Vagina (tissue), 2 donors: ENCODE measurements around the gene CNIH1. TPM values are rescaled to one million over a fixed set of nuclear protein-coding genes. Genes with fewer than 3 reads are reported as not detected.

Experiments
- DNase-seq, 2 donors: peaks; one replicate each; pipeline ENCODE4 v3.0.0-alpha.2; 2017; ENCODE audit errors: extremely low spot score in 2 of 2
- H3K27ac ChIP-seq: fragments of 200-600 bp; sonication (generic); one replicate; pipeline ENCODE4 v1.5.1; 2019
- H3K27me3 ChIP-seq: fragments of 200-600 bp; sonication (generic); one replicate; pipeline ENCODE4 v1.5.1; 2019
- H3K36me3 ChIP-seq, 2 donors: fragments of 200-600 bp; sonication (generic); one replicate each; pipeline ENCODE4 v1.5.1; 2017 to 2019
- H3K4me1 ChIP-seq: fragments of 200-600 bp; sonication (generic); one replicate; pipeline ENCODE4 v1.5.1; 2019
- H3K4me3 ChIP-seq, 2 donors: fragments of 200-600 bp; sonication (generic); 1 replicate in 1 of 2; 2 replicates in 1 of 2; pipeline ENCODE4 v1.5.1; 2016 to 2019
- H3K9me3 ChIP-seq: fragments of 200-600 bp; sonication (generic); one replicate; pipeline ENCODE4 v1.5.1; 2019
- CTCF ChIP-seq, 3 experiments: fragments of 450-650 bp in 2 of 3; fragments of 200-600 bp in 1 of 3; sonication (generic) in 1 of 3; IDR thresholded peaks; one replicate each; pipeline ENCODE4 v1.5.1; 2017 to 2019; ENCODE audit warnings: antibody characterized with exemption in 3 of 3, mild to moderate bottlenecking in 2 of 3, moderate library complexity in 2 of 3
- POLR2A ChIP-seq, 2 donors: fragments of 450-650 bp; IDR thresholded peaks; one replicate each; pipeline ENCODE4 v1.6.1; 2017; ENCODE audit warnings: antibody characterized with exemption in 2 of 2, mild to moderate bottlenecking in 2 of 2, moderate library complexity in 2 of 2
- POLR2AphosphoS5 ChIP-seq, 2 donors: sonication (generic); formaldehyde crosslinking; IDR thresholded peaks; one replicate each; pipeline ENCODE4 v1.9.0; 2017; ENCODE audit warnings: antibody characterized with exemption in 2 of 2, mild to moderate bottlenecking in 2 of 2, low read depth in 1 of 2; ENCODE audit not compliant: insufficient read depth in 1 of 2
- intact Hi-C: fragments of 100-400 bp; cut with DNase I; formaldehyde crosslinking; loops from one replicate; pipeline ENCODE4 v1.15.1; 2023
- total RNA-seq: library from RNA; depleted of rRNA; stranded (reverse); fragments of >200 nt; gene quantifications from one replicate; pipeline ENCODE4 v1.2.3, GENCODE V29; 2016

Gene CNIH1
- total RNA-seq, 1 donor from 2014 or later = 124 TPM

- H3K36me3 ChIP-seq = peaks cover 0 to 25% of the 10 kb centered on the region in 2 donors
- no peaks in the 10 kb centered on the region for H3K9me3 ChIP-seq
- H3K27ac ChIP-seq = no peak overlapping the region
- H3K27me3 ChIP-seq = no peaks in the 10 kb centered on the region
- H3K4me3 ChIP-seq = no peak overlapping the region
- DNase-seq = no peak
- TF ChIP-seq POLR2A (IDR thresholded peaks at IDR 0.05) (no peak), POLR2AphosphoS5 (IDR thresholded peaks at IDR 0.05; ENCODE audit: insufficient read depth in 1 of 2, low read depth in 1 of 2) (no peak), CTCF (IDR thresholded peaks at IDR 0.05) (no peak)
- peaks cover 44% of the 10 kb centered on the region for H3K4me1 ChIP-seq
- intact Hi-C loops = no loop called here
These were observed 42.0 kb upstream of the CNIH1 start for GRCh38 chr14:54483073-54483745.

DNA sequence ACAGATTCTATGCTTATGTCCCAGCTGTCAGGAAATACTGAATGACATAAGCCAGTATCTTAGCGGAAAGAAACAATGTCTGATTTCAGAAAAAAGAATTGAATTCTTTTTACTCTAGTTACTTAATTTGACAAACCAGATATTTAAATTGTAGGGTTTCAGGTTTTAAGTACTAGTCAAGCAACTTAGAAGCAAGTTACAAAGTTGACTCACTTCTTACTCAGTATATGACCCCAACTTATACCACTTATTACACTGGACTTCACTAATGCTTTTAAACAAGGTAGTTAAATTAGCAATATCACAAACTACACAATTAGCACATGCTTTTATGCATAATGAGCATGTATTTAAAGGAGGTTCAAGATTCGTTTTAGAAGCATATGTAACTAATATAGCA, 40.5 kb upstream of the CNIH1 start:
- no peak for DNase-seq
- H3K4me1 ChIP-seq = peaks cover 30% of the 10 kb centered on the region
- no peak overlapping the region for H3K4me3 ChIP-seq
- H3K36me3 ChIP-seq = peaks cover 0 to 25% of the 10 kb centered on the region in 2 donors
- H3K9me3 ChIP-seq = no peaks in the 10 kb centered on the region
- intact Hi-C loops = no loop called here
- no peak overlapping the region for H3K27ac ChIP-seq
- TF ChIP-seq POLR2A (IDR thresholded peaks at IDR 0.05) (no peak), CTCF (IDR thresholded peaks at IDR 0.05) (no peak), POLR2AphosphoS5 (IDR thresholded peaks at IDR 0.05; ENCODE audit: insufficient read depth in 1 of 2, low read depth in 1 of 2) (no peak)
- no peaks in the 10 kb centered on the region for H3K27me3 ChIP-seq

DNA sequence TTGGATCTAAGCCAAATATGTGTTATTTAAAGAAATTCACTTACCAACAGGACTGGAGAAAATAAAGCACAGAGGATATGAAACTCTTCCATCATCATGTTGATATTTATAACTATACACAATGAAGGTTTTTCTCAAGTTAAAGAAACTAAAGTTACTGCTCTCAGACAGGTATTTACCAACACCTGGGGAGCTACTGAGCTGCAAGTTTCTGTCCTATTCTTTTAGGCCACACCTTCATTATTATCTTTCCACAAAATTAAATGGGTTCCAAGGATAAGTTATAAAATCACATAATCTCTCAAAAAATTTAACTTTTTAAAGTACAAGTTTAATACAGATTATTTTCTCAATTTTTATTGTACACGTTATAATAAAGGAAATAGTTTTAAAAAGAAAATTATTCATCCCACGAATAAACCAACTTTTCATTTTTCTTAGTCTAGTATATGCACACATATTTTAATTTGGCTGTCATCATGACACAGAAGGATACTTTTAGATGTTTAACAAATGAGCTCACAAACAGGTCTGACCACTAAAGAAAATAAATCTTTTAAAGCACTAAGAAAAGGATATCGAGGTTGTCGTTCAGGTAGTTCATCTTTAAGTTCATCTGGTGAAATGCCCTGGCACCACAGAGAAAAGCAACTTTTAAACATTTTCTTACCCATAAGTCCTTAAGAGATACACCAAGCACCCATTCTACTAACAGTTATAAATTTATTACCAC, 39.8 kb upstream of the CNIH1 start:
- Histone ChIP-seq H3K4me1 (peaks cover 23% of the 10 kb centered on the region), H3K27ac (no peak overlapping the region), H3K36me3 (peaks cover 0 to 25% of the 10 kb centered on the region in 2 donors), H3K4me3 (no peak overlapping the region), H3K9me3 (no peaks in the 10 kb centered on the region), H3K27me3 (no peaks in the 10 kb centered on the region)
- TF ChIP-seq POLR2AphosphoS5 (IDR thresholded peaks at IDR 0.05; ENCODE audit: insufficient read depth in 1 of 2, low read depth in 1 of 2) = no peak
- no peak for TF ChIP-seq POLR2A (IDR thresholded peaks at IDR 0.05)
- no peak for TF ChIP-seq CTCF (IDR thresholded peaks at IDR 0.05)
- DNase-seq = no peak
- intact Hi-C loops = no loop called here

GRCh38 chr14:54478636-54479215, 37.6 kb upstream of the CNIH1 start:
- Histone ChIP-seq H3K36me3 (peaks cover 0 to 25% of the 10 kb centered on the region in 2 donors), H3K27ac (no peak overlapping the region), H3K4me3 (no peak overlapping the region), H3K27me3 (no peaks in the 10 kb centered on the region), H3K9me3 (no peaks in the 10 kb centered on the region), H3K4me1 (peaks cover 6% of the 10 kb centered on the region)
- no peak for DNase-seq
- intact Hi-C loops = no loop called here
- no peak for TF ChIP-seq CTCF (IDR thresholded peaks at IDR 0.05)
- no peak for TF ChIP-seq POLR2A (IDR thresholded peaks at IDR 0.05)
- TF ChIP-seq POLR2AphosphoS5 (IDR thresholded peaks at IDR 0.05; ENCODE audit: insufficient read depth in 1 of 2, low read depth in 1 of 2) = no peak
